ENCODE results near the gene NANP. TPM values are rescaled to one million over a fixed set of nuclear protein-coding genes. Genes with fewer than 3 reads are reported as not detected.

The NANP gene
- total and polyA plus RNA-seq, 2 of the 13 experiments (the other 11 are each of a cell fraction or from before 2014, with no cell fraction given), result 8.9 to 21.5 TPM

DNA sequence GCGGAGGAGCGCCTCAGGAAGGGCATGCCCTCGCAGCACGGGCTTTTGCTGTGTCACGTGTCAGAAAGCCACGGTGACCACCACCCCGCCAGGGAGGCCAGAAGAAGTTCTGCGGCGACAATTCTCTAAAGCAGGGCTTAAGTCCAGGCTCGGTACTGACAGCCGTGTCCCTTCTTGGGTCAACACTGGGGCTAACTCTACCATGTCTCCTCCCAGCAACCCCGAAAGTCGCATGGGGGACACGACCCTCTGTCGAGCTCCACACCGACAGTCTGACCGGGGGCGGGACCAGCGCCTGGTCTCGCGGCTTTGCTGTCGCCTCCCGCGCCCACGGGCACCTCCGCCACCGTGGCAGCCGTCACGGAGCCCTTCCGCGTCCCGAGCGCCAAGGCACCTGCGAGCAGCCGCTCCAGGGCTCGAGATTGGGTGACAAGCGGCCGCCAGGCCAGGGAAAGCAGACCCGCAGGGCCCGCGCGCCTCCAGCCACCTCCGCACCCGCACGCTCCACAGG lies 534 bp downstream of the NANP start (continued):
- TF ChIP-seq ZNF773 (CRISPR knock-in tag; IDR thresholded peaks at IDR 0.05; ENCODE audit: borderline replicate concordance) (peak; percentile 5; the same call in 1 of the 2 replicates), THYN1 (CRISPR knock-in tag; IDR thresholded peaks at IDR 0.05; ENCODE audit: borderline replicate concordance, low read depth) (0 out of 2 replicates have a peak, but pooled peaks have one; percentile 92), REXO4 (CRISPR knock-in tag; IDR thresholded peaks at IDR 0.05; ENCODE audit: borderline replicate concordance) (peak; percentile 58; the same call in 1 of the 2 replicates), CHCHD3 (CRISPR knock-in tag; IDR thresholded peaks at IDR 0.05) (peak; percentile 66), ZNF777 (CRISPR knock-in tag; IDR thresholded peaks at IDR 0.05) (0 out of 2 replicates have a peak, but pooled peaks have one; percentile 4), ZNF3 (CRISPR knock-in tag; IDR thresholded peaks at IDR 0.05) (no peak), RNF2 (conservative IDR thresholded peaks at IDR 0.05; ENCODE audit: low read depth) (0 out of 2 replicates have a peak, but pooled peaks have one; percentile 15), ZNF572 (CRISPR knock-in tag; IDR thresholded peaks at IDR 0.05) (peak; percentile 84; the same call in 1 of the 2 replicates), ZNF660 (CRISPR knock-in tag; IDR thresholded peaks at IDR 0.05; ENCODE audit: borderline replicate concordance, low read depth) (0 out of 2 replicates have a peak, but pooled peaks have one; percentile 31), ZMYM3 (CRISPR knock-in tag; IDR thresholded peaks at IDR 0.05) (no peak), KDM5B (CRISPR knock-in tag; IDR thresholded peaks at IDR 0.05; ENCODE audit: borderline replicate concordance) (peak; percentile 66; the same call in 1 of the 2 replicates), CREM (IDR thresholded peaks at IDR 0.05) (no peak), CREM (CRISPR knock-in tag; IDR thresholded peaks at IDR 0.05) (no peak)
- TF ChIP-seq, protein P1, sequence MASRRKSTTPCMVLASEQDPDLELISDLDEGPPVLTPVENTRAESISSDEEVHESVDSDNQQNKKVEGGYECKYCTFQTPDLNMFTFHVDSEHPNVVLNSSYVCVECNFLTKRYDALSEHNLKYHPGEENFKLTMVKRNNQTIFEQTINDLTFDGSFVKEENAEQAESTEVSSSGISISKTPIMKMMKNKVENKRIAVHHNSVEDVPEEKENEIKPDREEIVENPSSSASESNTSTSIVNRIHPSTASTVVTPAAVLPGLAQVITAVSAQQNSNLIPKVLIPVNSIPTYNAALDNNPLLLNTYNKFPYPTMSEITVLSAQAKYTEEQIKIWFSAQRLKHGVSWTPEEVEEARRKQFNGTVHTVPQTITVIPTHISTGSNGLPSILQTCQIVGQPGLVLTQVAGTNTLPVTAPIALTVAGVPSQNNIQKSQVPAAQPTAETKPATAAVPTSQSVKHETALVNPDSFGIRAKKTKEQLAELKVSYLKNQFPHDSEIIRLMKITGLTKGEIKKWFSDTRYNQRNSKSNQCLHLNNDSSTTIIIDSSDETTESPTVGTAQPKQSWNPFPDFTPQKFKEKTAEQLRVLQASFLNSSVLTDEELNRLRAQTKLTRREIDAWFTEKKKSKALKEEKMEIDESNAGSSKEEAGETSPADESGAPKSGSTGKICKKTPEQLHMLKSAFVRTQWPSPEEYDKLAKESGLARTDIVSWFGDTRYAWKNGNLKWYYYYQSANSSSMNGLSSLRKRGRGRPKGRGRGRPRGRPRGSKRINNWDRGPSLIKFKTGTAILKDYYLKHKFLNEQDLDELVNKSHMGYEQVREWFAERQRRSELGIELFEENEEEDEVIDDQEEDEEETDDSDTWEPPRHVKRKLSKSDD (CRISPR knock-in tag; IDR thresholded peaks at IDR 0.05; ENCODE audit: low read depth), result peak; percentile 11
- TF ChIP-seq, protein P2, sequence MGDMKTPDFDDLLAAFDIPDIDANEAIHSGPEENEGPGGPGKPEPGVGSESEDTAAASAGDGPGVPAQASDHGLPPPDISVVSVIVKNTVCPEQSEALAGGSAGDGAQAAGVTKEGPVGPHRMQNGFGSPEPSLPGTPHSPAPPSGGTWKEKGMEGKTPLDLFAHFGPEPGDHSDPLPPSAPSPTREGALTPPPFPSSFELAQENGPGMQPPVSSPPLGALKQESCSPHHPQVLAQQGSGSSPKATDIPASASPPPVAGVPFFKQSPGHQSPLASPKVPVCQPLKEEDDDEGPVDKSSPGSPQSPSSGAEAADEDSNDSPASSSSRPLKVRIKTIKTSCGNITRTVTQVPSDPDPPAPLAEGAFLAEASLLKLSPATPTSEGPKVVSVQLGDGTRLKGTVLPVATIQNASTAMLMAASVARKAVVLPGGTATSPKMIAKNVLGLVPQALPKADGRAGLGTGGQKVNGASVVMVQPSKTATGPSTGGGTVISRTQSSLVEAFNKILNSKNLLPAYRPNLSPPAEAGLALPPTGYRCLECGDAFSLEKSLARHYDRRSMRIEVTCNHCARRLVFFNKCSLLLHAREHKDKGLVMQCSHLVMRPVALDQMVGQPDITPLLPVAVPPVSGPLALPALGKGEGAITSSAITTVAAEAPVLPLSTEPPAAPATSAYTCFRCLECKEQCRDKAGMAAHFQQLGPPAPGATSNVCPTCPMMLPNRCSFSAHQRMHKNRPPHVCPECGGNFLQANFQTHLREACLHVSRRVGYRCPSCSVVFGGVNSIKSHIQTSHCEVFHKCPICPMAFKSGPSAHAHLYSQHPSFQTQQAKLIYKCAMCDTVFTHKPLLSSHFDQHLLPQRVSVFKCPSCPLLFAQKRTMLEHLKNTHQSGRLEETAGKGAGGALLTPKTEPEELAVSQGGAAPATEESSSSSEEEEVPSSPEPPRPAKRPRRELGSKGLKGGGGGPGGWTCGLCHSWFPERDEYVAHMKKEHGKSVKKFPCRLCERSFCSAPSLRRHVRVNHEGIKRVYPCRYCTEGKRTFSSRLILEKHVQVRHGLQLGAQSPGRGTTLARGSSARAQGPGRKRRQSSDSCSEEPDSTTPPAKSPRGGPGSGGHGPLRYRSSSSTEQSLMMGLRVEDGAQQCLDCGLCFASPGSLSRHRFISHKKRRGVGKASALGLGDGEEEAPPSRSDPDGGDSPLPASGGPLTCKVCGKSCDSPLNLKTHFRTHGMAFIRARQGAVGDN (CRISPR knock-in tag; IDR thresholded peaks at IDR 0.05), result peak; percentile 56; the same call in 1 of the 2 replicates
- TF ChIP-seq, protein P3, sequence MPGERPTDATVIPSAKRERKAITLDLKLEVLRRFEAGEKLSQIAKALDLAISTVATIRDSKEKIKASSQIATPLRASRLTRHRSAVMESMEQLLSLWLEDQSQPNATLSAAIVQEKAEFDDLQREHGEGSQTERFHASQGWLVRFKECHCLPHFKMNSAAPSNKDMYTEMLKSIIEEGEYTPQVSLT (CRISPR knock-in tag; IDR thresholded peaks at IDR 0.05; ENCODE audit: borderline replicate concordance, low read depth), result no peak

All from HepG2 (cell line).